GM18511 (cell line): Measurements from ENCODE around the gene ZNF586.
"Not testable (repeated sequence)": the region's sequence is repeated elsewhere in the genome, so short reads cannot be mapped to it uniquely, and the experiment has no call there.

Experiments used
- ATAC-seq: cut with Tn5 transposase; IDR thresholded peaks from one replicate; pipeline ENCODE4 v1.9.1; 2021; ENCODE audit warnings: mild to moderate bottlenecking, moderate library complexity; ENCODE audit not compliant: unreplicated experiment

Gene ZNF586

GRCh38 chr19:57769345-57770131 is at the start of gene ZNF586:
TSS of gene ZNF586 (plus strand) at chr19:57769676. CDS start at chr19:57769843, 167 bp downstream.
- ATAC-seq: peak; percentile 97

GRCh38 chr19:57719901-57720519 is 49.5 kb upstream of the ZNF586 start:
- no peak for ATAC-seq

GRCh38 chr19:57720878-57721277 is 48.6 kb upstream of the ZNF586 start:
- no peak for ATAC-seq

GRCh38 chr19:57738320-57738719 is 31.2 kb upstream of the ZNF586 start:
- ATAC-seq: not testable (repeated sequence)

GRCh38 chr19:57738770-57739169 is 30.7 kb upstream of the ZNF586 start:
- not testable (repeated sequence) for ATAC-seq

GRCh38 chr19:57746580-57747471 is 22.6 kb upstream of the ZNF586 start, which contains the start of gene ZNF776:
TSS of gene ZNF776 (plus strand) at chr19:57746815. CDS start at chr19:57747059, 244 bp downstream.
- peak; percentile 99 for ATAC-seq

GRCh38 chr19:57747472-57747807 is 22.0 kb upstream of the ZNF586 start:
- ATAC-seq: no peak

GRCh38 chr19:57748029-57748428 is 21.4 kb upstream of the ZNF586 start:
- no peak for ATAC-seq

GRCh38 chr19:57754091-57754673 is 15.3 kb upstream of the ZNF586 start:
- ATAC-seq: no peak

- ATAC-seq: no peak
These were observed 14.4 kb upstream of the ZNF586 start for GRCh38 chr19:57755031-57755430.

- no peak for ATAC-seq
These were observed 11.5 kb upstream of the ZNF586 start for GRCh38 chr19:57757941-57758340.

- no peak for ATAC-seq
These were observed 10.4 kb upstream of the ZNF586 start for GRCh38 chr19:57759096-57759495.

- ATAC-seq: no peak
These were observed 1.9 kb downstream of the ZNF586 start for GRCh38 chr19:57771417-57771816.

GRCh38 chr19:57773488-57773887 is 4.0 kb downstream of the ZNF586 start:
- ATAC-seq: no peak

- no peak for ATAC-seq
These were observed 7.4 kb downstream of the ZNF586 start for GRCh38 chr19:57776764-57777296.

- no peak for ATAC-seq
These were observed 8.9 kb downstream of the ZNF586 start for GRCh38 chr19:57778336-57778735.

GRCh38 chr19:57779220-57779845 is 9.9 kb downstream of the ZNF586 start:
- ATAC-seq: no peak

GRCh38 chr19:57786286-57786685 is 16.8 kb downstream of the ZNF586 start:
- no peak for ATAC-seq

GRCh38 chr19:57786906-57787305 is 17.4 kb downstream of the ZNF586 start:
- ATAC-seq: no peak

GRCh38 chr19:57788114-57788692 is 18.7 kb downstream of the ZNF586 start:
- ATAC-seq: no peak
